IMR-90 (cell line): ENCODE measurements around the gene RNF213.

Source experiments
- BHLHE40 ChIP-seq: fragments of 150-350 bp; IDR thresholded peaks from 2 replicates; pipeline ENCODE4 v1.6.1; 2016; ENCODE audit warnings: mild to moderate bottlenecking, low read depth, low read length
- CEBPB ChIP-seq: IDR thresholded peaks from 2 replicates; pipeline ENCODE4 v1.6.1; 2012; ENCODE audit warnings: low read depth, low read length, improper control_type of control experiment
- CHD1 ChIP-seq: IDR thresholded peaks from 2 replicates; pipeline ENCODE4 v1.6.1; 2012; ENCODE audit warnings: low read depth, low read length, improper control_type of control experiment
- MAFK ChIP-seq: IDR thresholded peaks from 2 replicates; pipeline ENCODE4 v1.6.1; 2012; ENCODE audit warnings: low read depth, low read length, improper control_type of control experiment
- POLR2A ChIP-seq: IDR thresholded peaks from 2 replicates; pipeline ENCODE4 v1.6.1; 2012; ENCODE audit warnings: mild to moderate bottlenecking, low read depth, low read length
- RAD21 ChIP-seq: IDR thresholded peaks from 2 replicates; pipeline ENCODE4 v1.6.1; 2012; ENCODE audit warnings: low read length, improper control_type of control experiment
- RFX5 ChIP-seq: IDR thresholded peaks from 2 replicates; pipeline ENCODE4 v1.8.0; 2012; ENCODE audit warnings: low read depth, mild to moderate bottlenecking, low read length, moderate library complexity
- TF ChIP-seq, protein P1 (sequence below): conservative IDR thresholded peaks from 2 replicates; pipeline ENCODE4 v1.5.1; 2012; ENCODE audit warnings: mild to moderate bottlenecking, low read depth, low read length, improper control_type of control experiment
- TF ChIP-seq, protein P2 (sequence below): fragments of 150-350 bp; IDR thresholded peaks from 2 replicates; pipeline ENCODE4 v1.6.1; 2016; ENCODE audit warnings: low read depth, mild to moderate bottlenecking, low read length, moderate library complexity, borderline replicate concordance
- TF ChIP-seq, protein P3 (sequence below): fragments of 150-350 bp; IDR thresholded peaks from 2 replicates; pipeline ENCODE4 v1.6.1; 2017; ENCODE audit warnings: mild to moderate bottlenecking, antibody characterized with exemption, low read length, low read depth

DNA sequence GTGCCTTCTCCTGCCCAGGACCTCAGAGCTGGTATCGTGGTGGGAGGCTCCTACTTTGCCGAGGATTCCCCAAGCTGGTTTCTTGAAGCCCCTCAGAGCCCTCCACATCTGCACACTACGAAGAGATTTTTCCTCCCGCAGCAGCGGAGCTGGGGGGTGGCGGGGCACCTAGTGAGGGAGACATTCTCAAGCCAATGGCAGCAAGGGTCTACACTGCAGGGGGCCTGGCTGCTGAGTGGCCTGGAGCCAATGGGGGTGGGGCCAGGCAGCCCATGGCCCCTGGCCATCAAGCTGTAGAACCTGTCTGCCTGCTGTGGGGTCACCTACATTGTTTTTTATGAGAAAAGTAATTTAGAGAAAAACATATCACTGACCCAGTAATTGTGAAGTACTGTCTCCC lies 35.4 kb upstream of the RNF213 start:
- TF ChIP-seq, protein P1, sequence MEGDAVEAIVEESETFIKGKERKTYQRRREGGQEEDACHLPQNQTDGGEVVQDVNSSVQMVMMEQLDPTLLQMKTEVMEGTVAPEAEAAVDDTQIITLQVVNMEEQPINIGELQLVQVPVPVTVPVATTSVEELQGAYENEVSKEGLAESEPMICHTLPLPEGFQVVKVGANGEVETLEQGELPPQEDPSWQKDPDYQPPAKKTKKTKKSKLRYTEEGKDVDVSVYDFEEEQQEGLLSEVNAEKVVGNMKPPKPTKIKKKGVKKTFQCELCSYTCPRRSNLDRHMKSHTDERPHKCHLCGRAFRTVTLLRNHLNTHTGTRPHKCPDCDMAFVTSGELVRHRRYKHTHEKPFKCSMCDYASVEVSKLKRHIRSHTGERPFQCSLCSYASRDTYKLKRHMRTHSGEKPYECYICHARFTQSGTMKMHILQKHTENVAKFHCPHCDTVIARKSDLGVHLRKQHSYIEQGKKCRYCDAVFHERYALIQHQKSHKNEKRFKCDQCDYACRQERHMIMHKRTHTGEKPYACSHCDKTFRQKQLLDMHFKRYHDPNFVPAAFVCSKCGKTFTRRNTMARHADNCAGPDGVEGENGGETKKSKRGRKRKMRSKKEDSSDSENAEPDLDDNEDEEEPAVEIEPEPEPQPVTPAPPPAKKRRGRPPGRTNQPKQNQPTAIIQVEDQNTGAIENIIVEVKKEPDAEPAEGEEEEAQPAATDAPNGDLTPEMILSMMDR = no peak
- TF ChIP-seq RAD21 (no peak), POLR2A (no peak), CEBPB (no peak), CHD1 (no peak), MAFK (no peak), RFX5 (no peak), BHLHE40 (no peak)
- TF ChIP-seq, protein P2, sequence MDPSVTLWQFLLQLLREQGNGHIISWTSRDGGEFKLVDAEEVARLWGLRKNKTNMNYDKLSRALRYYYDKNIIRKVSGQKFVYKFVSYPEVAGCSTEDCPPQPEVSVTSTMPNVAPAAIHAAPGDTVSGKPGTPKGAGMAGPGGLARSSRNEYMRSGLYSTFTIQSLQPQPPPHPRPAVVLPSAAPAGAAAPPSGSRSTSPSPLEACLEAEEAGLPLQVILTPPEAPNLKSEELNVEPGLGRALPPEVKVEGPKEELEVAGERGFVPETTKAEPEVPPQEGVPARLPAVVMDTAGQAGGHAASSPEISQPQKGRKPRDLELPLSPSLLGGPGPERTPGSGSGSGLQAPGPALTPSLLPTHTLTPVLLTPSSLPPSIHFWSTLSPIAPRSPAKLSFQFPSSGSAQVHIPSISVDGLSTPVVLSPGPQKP = no peak
- TF ChIP-seq, protein P3, sequence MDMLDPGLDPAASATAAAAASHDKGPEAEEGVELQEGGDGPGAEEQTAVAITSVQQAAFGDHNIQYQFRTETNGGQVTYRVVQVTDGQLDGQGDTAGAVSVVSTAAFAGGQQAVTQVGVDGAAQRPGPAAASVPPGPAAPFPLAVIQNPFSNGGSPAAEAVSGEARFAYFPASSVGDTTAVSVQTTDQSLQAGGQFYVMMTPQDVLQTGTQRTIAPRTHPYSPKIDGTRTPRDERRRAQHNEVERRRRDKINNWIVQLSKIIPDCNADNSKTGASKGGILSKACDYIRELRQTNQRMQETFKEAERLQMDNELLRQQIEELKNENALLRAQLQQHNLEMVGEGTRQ = no peak
